GM18870 (cell line): ENCODE measurements around the gene XRCC4.
"Not testable (repeated sequence)": the region's sequence is repeated elsewhere in the genome, so short reads cannot be mapped to it uniquely, and the experiment has no call there.

ENCODE experiments used
- ATAC-seq: cut with Tn5 transposase; IDR thresholded peaks from one replicate; pipeline ENCODE4 v1.9.1; 2021; ENCODE audit warnings: moderate library complexity; ENCODE audit not compliant: unreplicated experiment

The XRCC4 gene

GRCh38 chr5:83107692-83108420 is 30.5 kb downstream of the XRCC4 start:
- no peak for ATAC-seq

GRCh38 chr5:83109380-83109779 is 32.0 kb downstream of the XRCC4 start:
- ATAC-seq = no peak

- no peak for ATAC-seq
Measured at GRCh38 chr5:83115816-83116215, 38.5 kb downstream of the XRCC4 start.

- no peak for ATAC-seq
Measured at GRCh38 chr5:83118471-83118870, 41.1 kb downstream of the XRCC4 start.

- ATAC-seq = no peak
Measured at GRCh38 chr5:83118976-83119375, 41.6 kb downstream of the XRCC4 start.

GRCh38 chr5:83124593-83124992 is 47.2 kb downstream of the XRCC4 start:
- no peak for ATAC-seq

GRCh38 chr5:83125560-83125959 is 48.2 kb downstream of the XRCC4 start:
- ATAC-seq = no peak

- no peak for ATAC-seq
Measured at GRCh38 chr5:83126501-83126900, 49.2 kb downstream of the XRCC4 start.

GRCh38 chr5:83133797-83134196 is 56.5 kb downstream of the XRCC4 start:
- ATAC-seq = no peak

GRCh38 chr5:83142526-83142925 is 65.2 kb downstream of the XRCC4 start:
- ATAC-seq = no peak

- ATAC-seq = no peak
Measured at GRCh38 chr5:83145241-83145640, 67.9 kb downstream of the XRCC4 start.

- ATAC-seq = no peak
Measured at GRCh38 chr5:83145882-83146331, 68.6 kb downstream of the XRCC4 start.

- ATAC-seq = no peak
Measured at GRCh38 chr5:83146441-83146840, 69.1 kb downstream of the XRCC4 start.

GRCh38 chr5:83147593-83147992 is 70.2 kb downstream of the XRCC4 start:
- ATAC-seq = no peak

GRCh38 chr5:83148370-83148769 is 71.0 kb downstream of the XRCC4 start:
- no peak for ATAC-seq

GRCh38 chr5:83149671-83150070 is 72.3 kb downstream of the XRCC4 start:
- no peak for ATAC-seq

- ATAC-seq = no peak
Measured at GRCh38 chr5:83151821-83152220, 74.5 kb downstream of the XRCC4 start.

- ATAC-seq = not testable (repeated sequence)
Measured at GRCh38 chr5:83152996-83153395, 75.6 kb downstream of the XRCC4 start.

GRCh38 chr5:83156001-83156400 is 78.7 kb downstream of the XRCC4 start:
- no peak for ATAC-seq

GRCh38 chr5:83157163-83157562 is 79.8 kb downstream of the XRCC4 start:
- ATAC-seq = no peak

- ATAC-seq = no peak
Measured at GRCh38 chr5:83162601-83163000, 85.3 kb downstream of the XRCC4 start.

GRCh38 chr5:83167538-83167937 is 90.2 kb downstream of the XRCC4 start:
- ATAC-seq = no peak
